Fibroblast of upper back skin (primary cell): ENCODE results near the gene ASS1.

ENCODE experiments used
- DNase-seq: peaks from one replicate; pipeline ENCODE4 v3.0.0-alpha.2; 2013

ASS1 gene

GRCh38 chr9:130437011-130437789, 7.6 kb upstream of the ASS1 start:
- DNase-seq: no peak

GRCh38 chr9:130438382-130438981, 6.3 kb upstream of the ASS1 start:
- DNase-seq: no peak

GRCh38 chr9:130441031-130441430, 3.7 kb upstream of the ASS1 start:
- DNase-seq: no peak

GRCh38 chr9:130442746-130443455, 1.9 kb upstream of the ASS1 start:
- no peak for DNase-seq

- no peak for DNase-seq
Measured at GRCh38 chr9:130443456-130443801, 1.3 kb upstream of the ASS1 start.

- no peak for DNase-seq
Measured at GRCh38 chr9:130443840-130444492, 795 bp upstream of the ASS1 start.

- peak; percentile 25 for DNase-seq
Measured at GRCh38 chr9:130445268-130445983, 665 bp downstream of the ASS1 start.

GRCh38 chr9:130446101-130446861, 1.5 kb downstream of the ASS1 start:
- peak; percentile 89 for DNase-seq

GRCh38 chr9:130447193-130447816, 2.5 kb downstream of the ASS1 start:
- DNase-seq: no peak

GRCh38 chr9:130448035-130448624, 3.4 kb downstream of the ASS1 start:
- DNase-seq: peak; percentile 81

GRCh38 chr9:130448771-130449603, 4.2 kb downstream of the ASS1 start:
- no peak for DNase-seq

GRCh38 chr9:130450344-130451003, 5.7 kb downstream of the ASS1 start:
- no peak for DNase-seq

GRCh38 chr9:130451004-130451390, 6.2 kb downstream of the ASS1 start:
- DNase-seq: no peak

- DNase-seq: peak; percentile 97
Measured at GRCh38 chr9:130451509-130452388, 7.0 kb downstream of the ASS1 start.

- no peak for DNase-seq
Measured at GRCh38 chr9:130452835-130453234, 8.1 kb downstream of the ASS1 start.

GRCh38 chr9:130453487-130453886, 8.7 kb downstream of the ASS1 start:
- DNase-seq: peak; percentile 27

GRCh38 chr9:130454096-130454811, 9.5 kb downstream of the ASS1 start:
- no peak for DNase-seq

- DNase-seq: no peak
Measured at GRCh38 chr9:130454812-130455325, 10.1 kb downstream of the ASS1 start.
